Activated naive CD4-positive, alpha-beta T cell treated with anti-CD3 and anti-CD28 coated beads, Interleukin-2, amount 10 ng/mL, durations not matched to agents 7 days and 5 days (primary cell): ENCODE results near the gene PPIE.

Source experiments
- CTCF ChIA-PET: fragments of 350-600 bp; sonication (Branson Sonifier 250); formaldehyde crosslinking; loops from one replicate; lab custom pipeline; 2021; ENCODE audit warnings: antibody characterized with exemption; lab: Charles Lee
- DNase-seq: peaks from one replicate; pipeline ENCODE4 v3.0.0-alpha.2; 2020
- H3K27ac Mint-ChIP-seq: one replicate; pipeline ENCODE4 v1.8.0; 2021; ENCODE audit warnings: mild to moderate bottlenecking, moderate library complexity, mixed read lengths
- H3K27me3 Mint-ChIP-seq: one replicate; pipeline ENCODE4 v1.8.0; 2021; ENCODE audit warnings: mild to moderate bottlenecking, mixed read lengths
- H3K36me3 Mint-ChIP-seq: one replicate; pipeline ENCODE4 v1.8.0; 2021; ENCODE audit warnings: mixed read lengths
- H3K4me1 Mint-ChIP-seq: one replicate; pipeline ENCODE4 v1.8.0; 2021; ENCODE audit warnings: mixed read lengths
- H3K4me3 Mint-ChIP-seq: one replicate; pipeline ENCODE4 v1.8.0; 2021; ENCODE audit warnings: mild to moderate bottlenecking, moderate library complexity, mixed read lengths
- H3K9me3 Mint-ChIP-seq: one replicate; pipeline ENCODE4 v1.8.0; 2021; ENCODE audit warnings: mixed read lengths

Gene PPIE

GRCh38 chr1:39700348-39700747 lies 38.3 kb upstream of the PPIE start:
- CTCF ChIA-PET: interaction anchor here (1.3 to 1.8 kb wide), 5 partner anchors 10 to 92 kb away, joined by 3 to 7 read pairs (median 4); no protein-coding TSS in a partner anchor
- no peaks in the 10 kb centered on the region for H3K4me1 Mint-ChIP-seq
- no peak overlapping the region for H3K27ac Mint-ChIP-seq
- no peak for DNase-seq
- peaks cover 59% of the 10 kb centered on the region for H3K27me3 Mint-ChIP-seq
- H3K9me3 Mint-ChIP-seq: no peaks in the 10 kb centered on the region
- H3K36me3 Mint-ChIP-seq: no peaks in the 10 kb centered on the region
- H3K4me3 Mint-ChIP-seq: no peak overlapping the region

DNA sequence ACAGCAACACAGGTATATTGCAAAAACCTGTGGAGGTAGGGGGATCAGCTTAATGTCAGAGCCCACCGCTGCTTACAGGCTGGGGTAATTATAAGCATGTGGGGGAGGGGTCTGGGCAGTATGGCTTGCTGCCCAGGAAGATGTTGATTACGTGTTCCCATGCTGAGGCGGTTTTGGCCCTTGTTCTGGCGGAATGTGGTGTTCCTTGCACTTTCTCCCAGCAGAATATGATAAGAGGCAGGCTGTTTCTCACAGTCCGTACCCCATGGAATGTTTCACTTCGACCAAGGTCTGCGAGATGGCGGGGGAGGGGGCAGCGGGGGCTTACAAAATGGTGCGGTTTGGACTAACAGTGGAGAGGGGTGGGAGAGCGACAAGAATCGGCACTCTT lies 37.6 kb upstream of the PPIE start:
- CTCF ChIA-PET: interaction anchor here (0.5 to 1.8 kb wide), 6 partner anchors 10 to 97 kb away, joined by 3 to 7 read pairs (median 4); no protein-coding TSS in a partner anchor
- no peaks in the 10 kb centered on the region for H3K9me3 Mint-ChIP-seq
- H3K36me3 Mint-ChIP-seq: no peaks in the 10 kb centered on the region
- peaks cover 60% of the 10 kb centered on the region for H3K27me3 Mint-ChIP-seq
- H3K4me1 Mint-ChIP-seq: no peaks in the 10 kb centered on the region
- no peak overlapping the region for H3K4me3 Mint-ChIP-seq
- H3K27ac Mint-ChIP-seq: no peak overlapping the region
- DNase-seq: no peak

GRCh38 chr1:39704757-39705156 lies 33.9 kb upstream of the PPIE start:
- H3K27me3 Mint-ChIP-seq: peaks cover 41% of the 10 kb centered on the region
- H3K4me1 Mint-ChIP-seq: no peaks in the 10 kb centered on the region
- no peaks in the 10 kb centered on the region for H3K9me3 Mint-ChIP-seq
- H3K27ac Mint-ChIP-seq: no peak overlapping the region
- no peak overlapping the region for H3K4me3 Mint-ChIP-seq
- H3K36me3 Mint-ChIP-seq: no peaks in the 10 kb centered on the region
- no peak for DNase-seq
- CTCF ChIA-PET: interaction anchor here (1.1 kb wide), 1 partner anchor 47 kb away, joined by 3 read pairs; no protein-coding TSS in a partner anchor

DNA sequence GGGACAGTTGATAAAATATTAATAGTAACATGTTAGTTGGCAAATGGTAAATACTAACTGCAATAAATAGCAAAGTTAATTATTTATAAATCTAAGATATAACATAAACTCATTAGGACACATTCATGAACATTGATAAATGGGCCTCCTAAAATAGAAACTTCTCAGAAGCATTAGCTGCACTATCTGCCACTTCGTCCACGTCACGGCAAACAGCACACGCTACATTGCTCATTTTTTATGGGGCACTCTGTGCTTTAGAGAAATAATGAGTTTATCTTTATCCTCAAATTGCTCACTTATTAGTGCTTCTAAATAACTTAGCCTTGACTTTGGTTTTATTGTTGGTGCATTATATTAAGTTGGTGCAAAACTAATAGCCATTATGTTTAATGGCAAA lies 31.2 kb upstream of the PPIE start:
- Mint-ChIP-seq H3K9me3 (no peaks in the 10 kb centered on the region), H3K4me1 (no peaks in the 10 kb centered on the region), H3K4me3 (no peak overlapping the region), H3K36me3 (no peaks in the 10 kb centered on the region), H3K27ac (no peak overlapping the region), H3K27me3 (peaks cover 35% of the 10 kb centered on the region)
- CTCF ChIA-PET: no interaction called here
- DNase-seq: no peak

DNA sequence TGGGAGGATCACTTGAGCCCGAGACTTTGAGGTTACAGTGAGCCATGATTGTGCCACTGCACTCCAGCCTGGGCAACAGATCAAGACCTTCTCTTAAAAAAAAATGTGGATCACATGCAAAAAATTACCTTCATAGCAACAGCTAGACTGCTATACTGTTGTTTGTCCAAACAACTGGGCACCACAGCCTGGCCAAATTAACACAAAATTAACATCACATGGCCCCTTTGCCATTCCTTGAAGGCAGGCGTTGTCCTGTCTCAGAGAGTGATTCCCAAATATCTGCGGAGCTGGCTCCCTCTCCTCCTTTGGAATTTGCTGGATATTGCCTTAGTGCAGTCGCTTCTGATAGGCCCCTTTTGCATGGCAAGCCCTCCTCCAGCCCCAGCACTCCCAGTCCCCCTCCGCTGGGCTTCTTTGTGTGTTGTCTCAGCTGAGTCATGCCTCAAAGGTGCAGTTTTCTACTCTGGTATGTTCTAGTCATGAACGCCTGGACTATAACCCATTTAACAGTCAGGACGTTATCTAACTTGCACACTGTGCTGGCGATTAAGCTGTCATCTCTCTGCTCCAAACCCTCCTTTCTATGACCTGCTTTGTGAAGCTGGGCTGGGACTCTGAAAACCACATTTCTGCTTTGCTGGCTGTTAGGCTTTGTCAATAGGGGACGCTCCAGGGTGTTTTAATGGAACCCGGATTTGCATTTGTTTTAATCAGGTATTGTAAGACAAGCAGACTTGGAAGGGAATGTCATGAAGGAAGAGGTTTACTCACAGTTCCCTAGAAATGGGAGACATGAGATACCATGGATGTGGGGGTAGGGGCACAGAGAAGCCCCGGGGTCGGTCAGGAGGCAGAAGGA lies 27.3 kb upstream of the PPIE start:
- Mint-ChIP-seq H3K4me1 (no peaks in the 10 kb centered on the region), H3K27ac (no peak overlapping the region), H3K9me3 (no peaks in the 10 kb centered on the region), H3K4me3 (no peak overlapping the region), H3K36me3 (no peaks in the 10 kb centered on the region), H3K27me3 (peaks cover 40% of the 10 kb centered on the region)
- CTCF ChIA-PET: interaction anchor here (1.0 kb wide), 2 partner anchors 11 to 39 kb away, joined by 4 read pairs; partner anchors contain the start of gene NT5C1A
- DNase-seq: no peak

GRCh38 chr1:39711966-39712340 lies 26.7 kb upstream of the PPIE start:
- Mint-ChIP-seq H3K27me3 (peaks cover 42% of the 10 kb centered on the region), H3K4me3 (no peak overlapping the region), H3K9me3 (no peaks in the 10 kb centered on the region), H3K27ac (no peak overlapping the region), H3K36me3 (no peaks in the 10 kb centered on the region), H3K4me1 (no peaks in the 10 kb centered on the region)
- CTCF ChIA-PET: interaction anchor here (0.7 to 1.4 kb wide), 2 partner anchors 10 to 106 kb away, joined by 3 to 7 read pairs; no protein-coding TSS in a partner anchor
- no peak for DNase-seq

- no peaks in the 10 kb centered on the region for H3K9me3 Mint-ChIP-seq
- DNase-seq: no peak
- H3K4me1 Mint-ChIP-seq: no peaks in the 10 kb centered on the region
- H3K27me3 Mint-ChIP-seq: peaks cover 54% of the 10 kb centered on the region
- CTCF ChIA-PET: interaction anchor here (1.5 kb wide), 1 partner anchor 107 kb away, joined by 4 read pairs; no protein-coding TSS in a partner anchor
- H3K27ac Mint-ChIP-seq: no peak overlapping the region
- H3K4me3 Mint-ChIP-seq: no peak overlapping the region
- H3K36me3 Mint-ChIP-seq: no peaks in the 10 kb centered on the region
These were observed 25.1 kb upstream of the PPIE start for GRCh38 chr1:39713557-39713956.

GRCh38 chr1:39717809-39718208 lies 20.9 kb upstream of the PPIE start:
- Mint-ChIP-seq H3K27me3 (peaks cover 46% of the 10 kb centered on the region), H3K4me1 (no peaks in the 10 kb centered on the region), H3K27ac (no peak overlapping the region), H3K9me3 (no peaks in the 10 kb centered on the region), H3K36me3 (no peaks in the 10 kb centered on the region), H3K4me3 (no peak overlapping the region)
- no peak for DNase-seq
- CTCF ChIA-PET: interaction anchor here (0.9 to 1.3 kb wide), 2 partner anchors 29 to 112 kb away, joined by 3 to 4 read pairs; no protein-coding TSS in a partner anchor

DNA sequence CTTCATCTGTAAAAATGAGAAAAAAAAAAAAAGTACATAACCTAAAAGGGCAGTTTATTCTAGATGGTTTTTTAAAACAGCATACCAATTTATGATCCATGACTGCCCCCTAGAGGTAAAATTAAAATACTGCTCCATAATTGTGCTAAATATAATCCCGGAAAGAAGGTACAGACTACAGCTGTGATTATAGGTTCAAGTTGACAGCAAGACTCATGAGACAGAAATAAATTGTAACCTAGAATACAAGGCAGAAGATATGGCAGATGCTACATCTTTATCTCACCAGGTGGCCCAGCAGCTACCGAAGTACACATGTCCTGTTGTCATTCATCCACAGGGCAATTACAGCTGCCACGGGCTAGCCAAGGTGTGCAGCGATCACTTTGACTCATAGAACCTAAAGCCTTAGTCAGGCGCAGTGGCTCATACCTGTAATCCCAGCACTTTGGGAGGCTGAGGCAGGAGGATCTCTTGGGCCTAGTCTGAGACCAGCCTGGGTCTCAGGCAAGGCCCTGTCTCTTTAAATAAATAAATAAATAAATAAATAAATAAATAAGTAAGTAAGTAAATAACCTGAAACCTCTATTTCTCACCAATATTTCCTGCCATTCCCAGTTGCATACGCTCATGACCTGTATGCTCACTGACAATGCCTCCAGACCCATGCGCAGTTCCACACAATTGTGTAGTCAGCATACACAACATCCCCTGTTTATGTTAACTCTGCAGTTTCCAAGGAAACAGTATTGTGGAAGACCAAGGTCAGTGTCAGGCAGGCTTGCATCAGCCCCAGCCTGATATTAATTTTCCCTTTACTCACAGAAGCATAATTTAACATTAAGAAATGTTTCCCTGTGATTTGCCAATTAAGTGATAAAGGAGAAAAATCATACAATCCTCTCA lies 18.3 kb upstream of the PPIE start:
- no peak overlapping the region for H3K4me3 Mint-ChIP-seq
- DNase-seq: no peak
- no peaks in the 10 kb centered on the region for H3K36me3 Mint-ChIP-seq
- H3K9me3 Mint-ChIP-seq: no peaks in the 10 kb centered on the region
- H3K27ac Mint-ChIP-seq: no peak overlapping the region
- peaks cover 42% of the 10 kb centered on the region for H3K27me3 Mint-ChIP-seq
- no peaks in the 10 kb centered on the region for H3K4me1 Mint-ChIP-seq
- CTCF ChIA-PET: interaction anchor here (0.6 to 2.2 kb wide), 11 partner anchors 18 to 622 kb away, joined by 3 to 9 read pairs (median 4); partner anchors contain the start of gene PPIE

DNA sequence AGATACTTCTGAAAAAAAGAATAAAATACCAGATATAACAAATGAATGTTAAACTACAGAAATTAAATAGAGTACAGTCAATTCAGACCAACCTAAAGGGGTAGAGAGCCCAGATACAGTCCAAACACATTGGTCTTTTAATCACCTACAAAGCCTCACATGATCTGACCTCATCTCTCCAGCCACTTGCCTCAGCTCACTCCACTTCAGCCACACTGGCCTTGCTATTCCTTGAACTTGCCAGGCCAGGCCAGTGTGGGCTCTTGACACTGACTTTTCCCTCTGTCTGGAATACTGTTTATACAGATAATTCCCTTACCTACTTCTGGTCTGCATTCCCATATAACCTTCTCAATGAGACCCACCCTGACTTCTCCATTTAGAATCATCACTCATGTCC lies 17.0 kb upstream of the PPIE start:
- no peak for DNase-seq
- CTCF ChIA-PET: interaction anchor here (1.0 to 2.2 kb wide), 3 partner anchors 49 to 64 kb away, joined by 3 to 8 read pairs (median 4); no protein-coding TSS in a partner anchor
- no peaks in the 10 kb centered on the region for H3K36me3 Mint-ChIP-seq
- H3K27ac Mint-ChIP-seq: no peak overlapping the region
- no peaks in the 10 kb centered on the region for H3K9me3 Mint-ChIP-seq
- peaks cover 53% of the 10 kb centered on the region for H3K27me3 Mint-ChIP-seq
- H3K4me3 Mint-ChIP-seq: no peak overlapping the region
- no peaks in the 10 kb centered on the region for H3K4me1 Mint-ChIP-seq

GRCh38 chr1:39722495-39722894 lies 16.2 kb upstream of the PPIE start:
- DNase-seq: no peak
- H3K36me3 Mint-ChIP-seq: no peaks in the 10 kb centered on the region
- peaks cover 56% of the 10 kb centered on the region for H3K27me3 Mint-ChIP-seq
- CTCF ChIA-PET: interaction anchor here (1.0 to 1.2 kb wide), 3 partner anchors 50 to 55 kb away, joined by 3 to 4 read pairs (median 3); no protein-coding TSS in a partner anchor
- H3K4me3 Mint-ChIP-seq: no peak overlapping the region
- peaks cover 3% of the 10 kb centered on the region for H3K4me1 Mint-ChIP-seq
- no peak overlapping the region for H3K27ac Mint-ChIP-seq
- H3K9me3 Mint-ChIP-seq: no peaks in the 10 kb centered on the region

DNA sequence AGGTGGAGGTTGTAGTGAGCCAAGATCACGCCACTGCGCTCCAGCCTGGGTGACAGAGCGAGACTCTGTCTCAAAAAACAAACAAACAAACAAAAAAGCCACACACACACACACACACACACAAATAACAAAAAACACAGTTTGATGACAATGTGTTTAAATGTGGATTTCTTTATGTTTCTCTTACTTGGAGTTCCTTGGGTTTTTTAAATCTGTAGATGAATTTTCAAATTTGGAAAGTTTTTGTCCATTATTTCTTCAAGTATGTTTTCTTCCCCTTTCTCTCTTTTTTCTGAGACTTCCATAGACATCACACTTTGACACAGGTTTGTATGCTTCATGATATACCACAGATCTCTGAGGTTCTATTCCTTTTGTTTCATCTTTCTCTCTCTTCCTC lies 12.1 kb upstream of the PPIE start:
- Mint-ChIP-seq H3K4me3 (no peak overlapping the region), H3K9me3 (no peaks in the 10 kb centered on the region), H3K27ac (no peak overlapping the region), H3K36me3 (no peaks in the 10 kb centered on the region), H3K4me1 (peaks cover 13% of the 10 kb centered on the region), H3K27me3 (peaks cover 68% of the 10 kb centered on the region)
- CTCF ChIA-PET: interaction anchor here (0.6 to 0.9 kb wide), 2 partner anchors 79 to 120 kb away, joined by 3 read pairs; no protein-coding TSS in a partner anchor
- no peak for DNase-seq

DNA sequence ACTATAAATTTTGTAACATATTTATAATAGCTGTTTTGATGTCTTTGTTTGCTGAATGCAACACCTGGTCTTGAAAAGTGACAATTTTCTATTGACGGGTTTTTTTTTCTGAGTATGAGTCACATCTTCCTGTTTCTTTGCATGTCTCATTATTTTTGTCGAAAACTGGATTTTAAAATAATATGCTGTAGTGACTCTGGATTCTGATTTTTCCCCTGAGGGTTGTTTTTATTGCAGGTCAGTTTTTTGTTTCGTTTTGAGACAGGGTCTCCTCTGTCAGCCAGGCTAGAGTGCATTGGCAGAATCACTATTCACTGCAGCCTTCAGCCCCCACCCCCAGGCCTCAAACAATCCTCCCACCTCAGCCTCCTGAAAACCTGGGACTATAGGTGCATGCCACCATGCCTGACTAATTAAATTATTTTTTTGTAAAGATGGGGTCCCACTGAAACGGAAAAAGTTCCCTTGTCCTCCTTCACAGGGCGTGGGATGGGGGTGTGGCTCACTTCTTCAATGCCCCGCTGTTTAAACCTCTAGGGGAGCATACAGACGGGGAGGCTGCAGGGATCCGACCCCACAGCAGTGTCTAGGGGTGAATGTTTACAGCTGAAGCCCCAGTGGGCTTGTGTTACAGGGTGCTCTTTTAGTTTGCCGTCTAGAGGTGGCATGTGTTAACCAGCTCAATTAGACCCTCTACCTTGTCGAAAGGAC lies 11.3 kb upstream of the PPIE start:
- peaks cover 13% of the 10 kb centered on the region for H3K4me1 Mint-ChIP-seq
- H3K36me3 Mint-ChIP-seq: no peaks in the 10 kb centered on the region
- H3K4me3 Mint-ChIP-seq: no peak overlapping the region
- H3K27me3 Mint-ChIP-seq: peaks cover 68% of the 10 kb centered on the region
- no peak overlapping the region for H3K27ac Mint-ChIP-seq
- CTCF ChIA-PET: interaction anchor here (0.9 kb wide), 1 partner anchor 121 kb away, joined by 3 read pairs; no protein-coding TSS in a partner anchor
- no peaks in the 10 kb centered on the region for H3K9me3 Mint-ChIP-seq
- DNase-seq: no peak
